Brain microvascular endothelial cell (primary cell): ENCODE results near the gene E2F8.
A peak's percentile ranks its signal among the peaks of the same experiment; 100 is the strongest.

ENCODE experiments used
- DNase-seq: peaks from one replicate; pipeline ENCODE4 v3.0.0-alpha.2; 2020
- H3K27ac ChIP-seq: fragments of 250-450 bp; sonication (Bioruptor Pico); 2 replicates; pipeline ENCODE4 v1.5.1; 2020; ENCODE audit warnings: mild to moderate bottlenecking, moderate library complexity
- H3K27me3 ChIP-seq: fragments of 250-450 bp; sonication (Bioruptor Pico); replicated peaks from 2 replicates; pipeline ENCODE4 v1.5.1; 2020; ENCODE audit warnings: mild to moderate bottlenecking
- H3K36me3 ChIP-seq: fragments of 250-450 bp; sonication (Bioruptor Pico); replicated peaks from 2 replicates; pipeline ENCODE4 v1.5.1; 2020; ENCODE audit warnings: mild to moderate bottlenecking
- H3K4me3 ChIP-seq: 2 replicates; pipeline ENCODE4 v1.5.1; 2011; ENCODE audit warnings: low read depth, mild to moderate bottlenecking, control low read depth, low read length, moderate library complexity
- CTCF ChIP-seq: IDR thresholded peaks from 2 replicates; pipeline ENCODE4 v1.5.1; 2011; ENCODE audit warnings: low read depth, mild to moderate bottlenecking, moderate library complexity, low read length, control low read depth, inconsistent platforms; ENCODE audit errors: missing control alignments
- in situ Hi-C: cut with HindIII; loops from 2 replicates; pipeline ENCODE4 v1.10.0; 2017; ENCODE audit warnings: low sequenced_read_pairs, low pct_ligation_motif_present

E2F8 gene

GRCh38 chr11:19283991-19284390 lies 43.2 kb upstream of the E2F8 start:
- H3K27me3 ChIP-seq: no peaks in the 10 kb centered on the region
- H3K4me3 ChIP-seq: no peak overlapping the region
- no peaks in the 10 kb centered on the region for H3K36me3 ChIP-seq
- in situ Hi-C loops: no loop called here
- no peak overlapping the region for H3K27ac ChIP-seq
- TF ChIP-seq CTCF: no peak
- no peak for DNase-seq

- TF ChIP-seq CTCF: no peak
- H3K27ac ChIP-seq: no peak overlapping the region
- no peaks in the 10 kb centered on the region for H3K36me3 ChIP-seq
- in situ Hi-C loops: no loop called here
- H3K4me3 ChIP-seq: no peak overlapping the region
- no peaks in the 10 kb centered on the region for H3K27me3 ChIP-seq
- no peak for DNase-seq
Measured at GRCh38 chr11:19281555-19281954, 40.8 kb upstream of the E2F8 start.

GRCh38 chr11:19281041-19281440 lies 40.3 kb upstream of the E2F8 start:
- H3K27ac ChIP-seq: no peak overlapping the region
- in situ Hi-C loops: no loop called here
- no peaks in the 10 kb centered on the region for H3K36me3 ChIP-seq
- no peak overlapping the region for H3K4me3 ChIP-seq
- no peaks in the 10 kb centered on the region for H3K27me3 ChIP-seq
- TF ChIP-seq CTCF: no peak
- DNase-seq: no peak

- H3K4me3 ChIP-seq: no peak overlapping the region
- H3K27ac ChIP-seq: no peak overlapping the region
- in situ Hi-C loops: no loop called here
- no peaks in the 10 kb centered on the region for H3K36me3 ChIP-seq
- TF ChIP-seq CTCF: no peak
- no peaks in the 10 kb centered on the region for H3K27me3 ChIP-seq
- DNase-seq: no peak
Measured at GRCh38 chr11:19279451-19279850, 38.7 kb upstream of the E2F8 start.

GRCh38 chr11:19276859-19277808 lies 36.4 kb upstream of the E2F8 start:
- TF ChIP-seq CTCF: no peak
- Histone ChIP-seq H3K27me3 (no peaks in the 10 kb centered on the region), H3K27ac (no peak overlapping the region), H3K4me3 (no peak overlapping the region), H3K36me3 (no peaks in the 10 kb centered on the region)
- DNase-seq: peak; percentile 6
- in situ Hi-C loops: no loop called here
